Stimulated activated CD4-positive, alpha-beta T cell treated with anti-CD3 and anti-CD28 coated beads, TNF-alpha, amount 100 ng/mL, for 1 hour (primary cell): Measurements from ENCODE around the gene ZNF436.

ENCODE experiments used
- DNase-seq, 3 donors: peaks; one replicate each; pipeline ENCODE4 v3.0.0-alpha.2; 2020; ENCODE audit warnings: low read depth in 3 of 3, low spot score in 1 of 3

ZNF436 gene

GRCh38 chr1:23367791-23368561 is 1.7 kb downstream of the ZNF436 start:
- DNase-seq: peak; percentile 90 to 95 (median 94)

- DNase-seq: no peak
These were observed 2.2 kb downstream of the ZNF436 start for GRCh38 chr1:23367451-23367790.

- DNase-seq: no peak
These were observed 3.0 kb downstream of the ZNF436 start for GRCh38 chr1:23366598-23366997.

- DNase-seq: no peak
These were observed 3.5 kb downstream of the ZNF436 start for GRCh38 chr1:23366146-23366545.

GRCh38 chr1:23362218-23362713 is 7.4 kb downstream of the ZNF436 start:
- DNase-seq: no peak

GRCh38 chr1:23358310-23358875 is 11.2 kb downstream of the ZNF436 start:
- no peak for DNase-seq

- DNase-seq: no peak
These were observed 12.3 kb downstream of the ZNF436 start for GRCh38 chr1:23357138-23357908.

GRCh38 chr1:23356471-23357137 is 13.0 kb downstream of the ZNF436 start:
- no peak for DNase-seq

GRCh38 chr1:23354245-23354644 is 15.4 kb downstream of the ZNF436 start:
- DNase-seq: no peak

- no peak for DNase-seq
These were observed 17.4 kb downstream of the ZNF436 start for GRCh38 chr1:23352096-23352695.

- DNase-seq: no peak
These were observed 23.7 kb downstream of the ZNF436 start for GRCh38 chr1:23345920-23346319.

GRCh38 chr1:23344987-23345472 is 24.6 kb downstream of the ZNF436 start:
- DNase-seq: no peak

GRCh38 chr1:23344111-23344986 is 25.3 kb downstream of the ZNF436 start, which contains the start of gene HNRNPR:
HNRNPR (minus strand) TSS chr1:23344284; CDS start chr1:23341008, 3,276 bp downstream.
- peak; percentile 97 to 98 (median 98) for DNase-seq

- peak in 2 of 3 donors; percentile 3 to 31 for DNase-seq
These were observed 26.2 kb downstream of the ZNF436 start for GRCh38 chr1:23343221-23344110.

GRCh38 chr1:23341931-23342692 is 27.5 kb downstream of the ZNF436 start:
- no peak for DNase-seq

- no peak for DNase-seq
These were observed 30.0 kb downstream of the ZNF436 start for GRCh38 chr1:23339632-23340031.

- DNase-seq: no peak
These were observed 31.8 kb downstream of the ZNF436 start for GRCh38 chr1:23337869-23338268.

GRCh38 chr1:23331713-23332112 is 37.9 kb downstream of the ZNF436 start:
- no peak for DNase-seq
